Stimulated activated CD4-positive, alpha-beta T cell treated with anti-CD3 and anti-CD28 coated beads, Interleukin-1b, Interleukin-23, amount 100 ng/mL, for 48 hours (primary cell): Measurements from ENCODE around the gene RBMY1A1.
"Not testable (repeated sequence)": the region's sequence is repeated elsewhere in the genome, so short reads cannot be mapped to it uniquely, and the experiment has no call there.

Experiments used
- DNase-seq: peaks from one replicate; pipeline ENCODE4 v3.0.0-alpha.2; 2020

Gene RBMY1A1

DNA sequence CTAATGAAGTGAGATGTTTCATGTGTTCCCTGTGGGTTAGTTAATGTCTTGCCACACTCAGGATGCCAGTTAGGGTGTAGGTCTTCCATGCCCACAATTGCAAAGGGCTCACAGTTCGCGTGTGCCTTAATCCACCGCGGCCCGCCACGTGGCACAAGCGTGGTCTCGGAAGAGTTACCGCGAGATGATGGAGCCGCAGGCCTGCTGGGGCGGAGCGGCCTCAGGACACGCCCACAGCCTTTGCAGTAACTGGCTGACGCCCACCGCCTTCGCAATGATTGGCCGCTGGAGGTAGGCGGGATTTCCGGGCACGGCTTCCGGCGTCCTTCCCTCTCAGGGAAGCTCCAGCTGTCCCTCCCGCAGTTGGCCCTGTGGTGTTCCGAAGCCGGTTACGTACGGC, at the start of gene RBMY1A1:
TSS of gene RBMY1A1 (plus strand) at position 301 of the 400 bp plus-strand sequence. CDS start 2,013 bp downstream, outside the sequence.
- DNase-seq: not testable (repeated sequence)

DNA sequence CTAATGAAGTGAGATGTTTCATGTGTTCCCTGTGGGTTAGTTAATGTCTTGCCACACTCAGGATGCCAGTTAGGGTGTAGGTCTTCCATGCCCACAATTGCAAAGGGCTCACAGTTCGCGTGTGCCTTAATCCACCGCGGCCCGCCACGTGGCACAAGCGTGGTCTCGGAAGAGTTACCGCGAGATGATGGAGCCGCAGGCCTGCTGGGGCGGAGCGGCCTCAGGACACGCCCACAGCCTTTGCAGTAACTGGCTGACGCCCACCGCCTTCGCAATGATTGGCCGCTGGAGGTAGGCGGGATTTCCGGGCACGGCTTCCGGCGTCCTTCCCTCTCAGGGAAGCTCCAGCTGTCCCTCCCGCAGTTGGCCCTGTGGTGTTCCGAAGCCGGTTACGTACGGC, 23.6 kb upstream of the RBMY1A1 start, which contains the start of gene RBMY1B:
TSS of gene RBMY1B (plus strand) at position 301 of the 400 bp plus-strand sequence. CDS start 2,013 bp downstream, outside the sequence.
- DNase-seq: not testable (repeated sequence)

DNA sequence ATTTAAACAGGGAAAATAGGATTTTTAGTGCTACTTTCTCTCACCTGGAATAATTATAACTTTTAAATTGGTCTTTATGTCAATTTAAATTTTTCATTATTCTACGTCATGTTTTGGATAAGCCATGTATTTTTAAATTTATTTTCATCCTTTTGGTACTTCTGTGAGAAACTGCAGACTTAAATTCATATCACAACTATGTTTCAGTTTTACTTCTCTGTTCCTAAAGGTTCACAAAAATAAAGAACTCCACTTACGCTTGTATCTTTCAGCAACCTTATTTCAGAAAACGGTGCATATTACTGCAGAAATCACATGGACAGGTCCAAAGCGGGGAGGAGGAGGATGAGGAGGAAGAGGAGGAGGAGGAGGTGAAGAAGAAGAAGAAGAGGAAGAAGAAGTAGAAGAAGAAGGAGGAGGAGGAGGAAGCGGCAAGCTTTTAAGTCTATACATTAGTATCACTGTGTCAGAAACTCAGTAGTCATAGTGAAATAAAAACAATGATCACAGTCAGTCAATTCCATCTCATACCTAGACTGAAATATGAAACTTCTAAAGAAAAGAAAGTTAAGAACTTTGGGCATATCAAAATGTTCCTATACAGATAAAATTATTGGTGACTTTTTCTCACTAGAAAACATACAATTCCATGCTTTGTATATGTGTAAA, 24.8 kb downstream of the RBMY1A1 start:
- DNase-seq: not testable (repeated sequence)

DNA sequence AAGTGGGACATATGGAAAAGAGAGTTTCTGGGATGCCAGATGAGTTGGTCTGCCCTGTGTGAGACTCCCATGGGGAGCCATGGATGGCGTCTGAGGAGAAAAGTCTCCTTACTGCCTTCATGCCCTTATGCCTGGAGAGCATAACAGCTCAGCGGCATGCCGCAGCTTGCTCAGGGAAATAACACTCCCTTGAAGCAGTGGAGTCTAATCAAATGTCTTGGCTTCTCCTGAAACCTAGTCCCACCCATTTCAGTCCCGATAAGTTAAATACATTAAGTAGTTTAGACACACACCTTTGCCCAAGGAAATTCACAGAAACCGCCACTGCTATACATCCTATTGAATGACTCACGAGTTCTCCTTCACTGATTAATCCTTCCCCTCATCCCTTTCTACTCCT, 50.8 kb downstream of the RBMY1A1 start:
- DNase-seq: no peak

DNA sequence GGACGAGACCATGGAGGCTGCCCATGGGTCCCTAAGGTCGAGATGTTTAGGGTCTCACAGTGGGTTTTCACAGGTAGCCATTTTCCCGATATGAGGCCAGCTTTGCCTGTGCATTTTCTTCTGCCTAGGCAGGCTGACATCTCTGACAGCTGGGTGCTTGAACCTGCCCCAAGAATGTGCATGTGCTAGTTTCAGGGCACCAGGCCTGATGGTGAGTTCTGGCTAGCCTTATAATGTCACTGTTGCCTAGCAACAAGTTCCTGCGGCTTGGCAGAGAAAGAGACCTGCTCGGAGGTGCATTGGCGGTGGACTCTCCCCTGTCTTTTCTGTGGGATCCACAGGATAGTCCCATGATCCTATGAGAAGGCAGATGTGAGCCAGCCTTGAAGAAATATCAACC, 51.8 kb downstream of the RBMY1A1 start:
- not testable (repeated sequence) for DNase-seq

DNA sequence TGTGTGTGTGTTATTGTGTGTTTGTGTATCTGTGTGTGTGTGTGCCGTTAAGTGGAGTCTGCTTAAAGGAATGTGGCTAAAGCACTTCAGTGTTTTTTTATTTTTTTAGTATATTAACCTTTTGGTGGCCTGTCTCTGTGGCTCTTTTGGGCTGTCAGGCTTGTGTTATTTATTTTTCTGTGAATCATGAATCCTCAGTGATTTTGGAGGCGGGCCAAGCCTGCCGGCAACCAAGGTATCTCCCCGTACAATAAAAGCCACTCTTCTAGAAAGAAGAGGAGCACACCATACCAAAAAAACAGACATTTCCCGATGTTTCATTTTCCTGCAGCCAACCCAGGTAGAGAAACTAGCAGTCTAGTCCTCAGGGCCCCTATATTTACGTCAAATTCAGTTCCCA, 57.4 kb downstream of the RBMY1A1 start:
- DNase-seq: no peak

DNA sequence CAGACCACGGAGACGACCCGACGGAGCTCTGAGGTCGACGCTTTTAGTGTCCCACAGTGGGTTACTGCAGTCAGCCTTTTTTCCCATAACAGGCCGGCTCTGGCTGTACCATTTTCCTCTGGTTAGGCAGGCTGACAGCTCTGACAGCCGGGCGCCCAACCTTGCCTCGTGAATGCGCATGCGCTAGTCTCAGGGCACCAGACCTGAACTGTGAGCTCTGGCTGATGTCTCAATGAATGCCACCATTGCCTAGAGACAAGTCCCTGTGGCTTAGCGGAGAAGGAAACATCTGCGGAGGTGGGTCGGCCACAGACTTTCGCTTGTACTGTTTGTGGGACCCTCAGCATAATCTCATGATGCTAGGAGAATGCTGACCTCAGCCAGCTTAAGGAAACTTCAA, 61.6 kb downstream of the RBMY1A1 start:
- DNase-seq: not testable (repeated sequence)
